ENCODE results near the gene FBXL13.
"Not testable (repeated sequence)": the region's sequence is repeated elsewhere in the genome, so short reads cannot be mapped to it uniquely, and the experiment has no call there.

Gene FBXL13

GRCh38 chr7:102811942-102812678, 262.5 kb downstream of the FBXL13 start:
- DNase-seq (ENCODE audit: low read depth in 1 of 2, low spot score in 1 of 2) = peak in 1 of 2 experiments; percentile 7
- TF ChIP-seq SPI1 (IDR thresholded peaks at IDR 0.05; ENCODE audit: borderline replicate concordance, low read depth) = no peak
- no peak for TF ChIP-seq REST (IDR thresholded peaks at IDR 0.05; ENCODE audit: insufficient replicate concordance, low read depth)
- no peak for TF ChIP-seq GABPA (IDR thresholded peaks at IDR 0.05; ENCODE audit: low read depth)
- TF ChIP-seq CTCF (IDR thresholded peaks at IDR 0.05; ENCODE audit: insufficient read depth, low read length) = no peak
- no peak overlapping the region for H3K27ac ChIP-seq (replicated peaks)
- no peaks in the 10 kb centered on the region for H3K27me3 ChIP-seq (ENCODE audit: insufficient read depth, poor library complexity, severe bottlenecking)
- no peak overlapping the region for H3K4me3 ChIP-seq (replicated peaks; ENCODE audit: insufficient read depth, low read length)

GRCh38 chr7:102810916-102811315, 263.7 kb downstream of the FBXL13 start:
- no peak for DNase-seq (ENCODE audit: low read depth in 1 of 2, low spot score in 1 of 2)
- TF ChIP-seq REST (IDR thresholded peaks at IDR 0.05; ENCODE audit: insufficient replicate concordance, low read depth) = no peak
- TF ChIP-seq CTCF (IDR thresholded peaks at IDR 0.05; ENCODE audit: insufficient read depth, low read length) = no peak
- TF ChIP-seq POLR2AphosphoS5 (IDR thresholded peaks at IDR 0.05; ENCODE audit: low read depth) = no peak
- TF ChIP-seq GABPA (IDR thresholded peaks at IDR 0.05; ENCODE audit: low read depth) = no peak
- no peak for TF ChIP-seq SPI1 (IDR thresholded peaks at IDR 0.05; ENCODE audit: borderline replicate concordance, low read depth)
- Histone ChIP-seq H3K27ac (replicated peaks) (no peak overlapping the region), H3K4me3 (replicated peaks; ENCODE audit: insufficient read depth, low read length) (no peak overlapping the region), H3K27me3 (ENCODE audit: insufficient read depth, poor library complexity, severe bottlenecking) (no peaks in the 10 kb centered on the region)

GRCh38 chr7:102806613-102807012, 268.0 kb downstream of the FBXL13 start:
- H3K4me3 ChIP-seq (replicated peaks; ENCODE audit: insufficient read depth, low read length) = no peak overlapping the region
- TF ChIP-seq GABPA (IDR thresholded peaks at IDR 0.05; ENCODE audit: low read depth) (no peak), REST (IDR thresholded peaks at IDR 0.05; ENCODE audit: insufficient replicate concordance, low read depth) (no peak), SPI1 (IDR thresholded peaks at IDR 0.05; ENCODE audit: borderline replicate concordance, low read depth) (no peak), POLR2AphosphoS5 (IDR thresholded peaks at IDR 0.05; ENCODE audit: low read depth) (no peak), CTCF (IDR thresholded peaks at IDR 0.05; ENCODE audit: insufficient read depth, low read length) (no peak)

GRCh38 chr7:102795987-102796595, 278.5 kb downstream of the FBXL13 start:
- DNase-seq (ENCODE audit: low read depth in 1 of 2, low spot score in 1 of 2); H3K27me3 ChIP-seq (ENCODE audit: insufficient read depth, poor library complexity, severe bottlenecking); H3K27ac ChIP-seq (replicated peaks); H3K4me3 ChIP-seq (replicated peaks; ENCODE audit: insufficient read depth, low read length): not testable (repeated sequence)

More at GRCh38 chr7:102806613-102807012, 268.0 kb downstream of the FBXL13 start:
- Histone ChIP-seq H3K27me3 (ENCODE audit: insufficient read depth, poor library complexity, severe bottlenecking) (no peaks in the 10 kb centered on the region), H3K27ac (replicated peaks) (no peak overlapping the region)
- DNase-seq (ENCODE audit: low read depth in 1 of 2, low spot score in 1 of 2) = no peak

GRCh38 chr7:102794567-102794966, 280.0 kb downstream of the FBXL13 start:
- DNase-seq (ENCODE audit: low read depth in 1 of 2, low spot score in 1 of 2); H3K27ac ChIP-seq (replicated peaks); H3K27me3 ChIP-seq (ENCODE audit: insufficient read depth, poor library complexity, severe bottlenecking); H3K4me3 ChIP-seq (replicated peaks; ENCODE audit: insufficient read depth, low read length): not testable (repeated sequence)
